Lower leg skin (tissue), 3 donors: ENCODE measurements around the gene CAMTA1.

Source experiments
- POLR2A ChIP-seq, 2 donors: fragments of 450-650 bp; IDR thresholded peaks; one replicate each; pipeline ENCODE4 v1.6.1; 2016 to 2017; ENCODE audit warnings: antibody characterized with exemption in 2 of 2, mild to moderate bottlenecking in 1 of 2, moderate library complexity in 1 of 2
- TF ChIP-seq, protein P1 (sequence below), 3 donors: fragments of 450-650 bp; IDR thresholded peaks; one replicate each; pipeline ENCODE4 v1.5.1; 2016; ENCODE audit warnings: antibody characterized with exemption in 3 of 3, mild to moderate bottlenecking in 3 of 3, moderate library complexity in 2 of 3

DNA sequence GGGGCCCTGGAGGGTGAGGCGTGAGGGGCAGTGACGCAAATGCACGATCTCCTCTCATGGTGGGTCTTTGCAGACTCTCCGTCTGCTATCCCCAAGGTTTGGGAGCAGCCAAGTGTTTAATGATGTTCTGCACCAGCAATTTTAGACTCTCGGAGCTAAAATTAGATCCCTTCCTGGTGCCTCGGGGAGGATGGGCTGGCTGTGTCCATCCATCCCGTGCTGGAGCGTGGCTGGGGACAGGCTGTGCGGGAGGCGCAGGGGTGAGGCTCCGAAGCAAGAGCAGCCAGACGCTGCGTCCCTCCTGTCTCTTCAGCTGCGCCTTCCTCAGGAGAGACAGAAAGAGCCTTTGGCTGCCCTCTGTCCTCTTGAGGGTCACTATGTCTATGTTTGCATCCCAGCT lies 387.6 kb downstream of the CAMTA1 start:
- TF ChIP-seq, protein P1, sequence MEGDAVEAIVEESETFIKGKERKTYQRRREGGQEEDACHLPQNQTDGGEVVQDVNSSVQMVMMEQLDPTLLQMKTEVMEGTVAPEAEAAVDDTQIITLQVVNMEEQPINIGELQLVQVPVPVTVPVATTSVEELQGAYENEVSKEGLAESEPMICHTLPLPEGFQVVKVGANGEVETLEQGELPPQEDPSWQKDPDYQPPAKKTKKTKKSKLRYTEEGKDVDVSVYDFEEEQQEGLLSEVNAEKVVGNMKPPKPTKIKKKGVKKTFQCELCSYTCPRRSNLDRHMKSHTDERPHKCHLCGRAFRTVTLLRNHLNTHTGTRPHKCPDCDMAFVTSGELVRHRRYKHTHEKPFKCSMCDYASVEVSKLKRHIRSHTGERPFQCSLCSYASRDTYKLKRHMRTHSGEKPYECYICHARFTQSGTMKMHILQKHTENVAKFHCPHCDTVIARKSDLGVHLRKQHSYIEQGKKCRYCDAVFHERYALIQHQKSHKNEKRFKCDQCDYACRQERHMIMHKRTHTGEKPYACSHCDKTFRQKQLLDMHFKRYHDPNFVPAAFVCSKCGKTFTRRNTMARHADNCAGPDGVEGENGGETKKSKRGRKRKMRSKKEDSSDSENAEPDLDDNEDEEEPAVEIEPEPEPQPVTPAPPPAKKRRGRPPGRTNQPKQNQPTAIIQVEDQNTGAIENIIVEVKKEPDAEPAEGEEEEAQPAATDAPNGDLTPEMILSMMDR (IDR thresholded peaks at IDR 0.05) = no peak
- TF ChIP-seq POLR2A (IDR thresholded peaks at IDR 0.05) = no peak
